HepG2 (cell line): Measurements from ENCODE around the gene RNU6-8. TPM values are rescaled to one million over a fixed set of nuclear protein-coding genes. Genes with fewer than 3 reads are reported as not detected.
A peak's percentile ranks its signal among the peaks of the same experiment; 100 is the strongest.

Source experiments
- ARID2 ChIP-seq: sonication (generic); formaldehyde crosslinking; IDR thresholded peaks from 2 replicates; pipeline ENCODE4 v1.8.1; 2022; ENCODE audit warnings: mild to moderate bottlenecking, missing genetic modification reagents, borderline replicate concordance
- BRD4 ChIP-seq: sonication (generic); formaldehyde crosslinking; IDR thresholded peaks from 2 replicates; pipeline ENCODE4 v1.4.0; 2020; ENCODE audit warnings: missing genetic modification reagents
- FOXA3 ChIP-seq: IDR thresholded peaks from 2 replicates; pipeline ENCODE4 v1.6.1; 2016; ENCODE audit warnings: missing genetic modification reagents, missing compliant biosample characterization
- IRF1 ChIP-seq: sonication (generic); formaldehyde crosslinking; IDR thresholded peaks from 2 replicates; pipeline ENCODE4 v1.4.0; 2020; ENCODE audit warnings: low read depth, mild to moderate bottlenecking, missing genetic modification reagents
- KLF11 ChIP-seq: IDR thresholded peaks from 2 replicates; pipeline ENCODE4 v1.6.1; 2016; ENCODE audit warnings: missing compliant biosample characterization
- KLF12 ChIP-seq: sonication (generic); formaldehyde crosslinking; IDR thresholded peaks from 2 replicates; pipeline ENCODE4 v1.4.0; 2020; ENCODE audit warnings: missing genetic modification reagents, borderline replicate concordance
- MAF1 ChIP-seq: sonication (generic); formaldehyde crosslinking; IDR thresholded peaks from 2 replicates; pipeline ENCODE4 v1.5.0; 2020; ENCODE audit warnings: missing genetic modification reagents, borderline replicate concordance
- MIER3 ChIP-seq: IDR thresholded peaks from 2 replicates; pipeline ENCODE4 v1.6.1; 2016; ENCODE audit warnings: missing compliant biosample characterization, borderline replicate concordance
- NCOA2 ChIP-seq: sonication (generic); formaldehyde crosslinking; IDR thresholded peaks from 2 replicates; pipeline ENCODE4 v1.8.0; 2022; ENCODE audit warnings: inconsistent platforms
- NCOR1 ChIP-seq: fragments of 200-600 bp; sonication (generic); IDR thresholded peaks from 2 replicates; pipeline ENCODE4 v1.7.0; 2017; ENCODE audit warnings: antibody characterized with exemption, low read length, borderline replicate concordance
- PAWR ChIP-seq: sonication (generic); formaldehyde crosslinking; IDR thresholded peaks from 2 replicates; pipeline ENCODE4 v1.4.0; 2020; ENCODE audit warnings: missing genetic modification reagents, mild to moderate bottlenecking, borderline replicate concordance
- SP4 ChIP-seq: sonication (generic); formaldehyde crosslinking; IDR thresholded peaks from 2 replicates; pipeline ENCODE4 v1.8.1; 2023; ENCODE audit warnings: mild to moderate bottlenecking, missing genetic modification reagents
- SRY ChIP-seq: sonication (generic); formaldehyde crosslinking; IDR thresholded peaks from 2 replicates; pipeline ENCODE4 v1.8.0; 2022; ENCODE audit warnings: mild to moderate bottlenecking, missing genetic modification reagents
- TARDBP ChIP-seq: sonication (generic); formaldehyde crosslinking; IDR thresholded peaks from 2 replicates; pipeline ENCODE4 v1.8.0; 2022; ENCODE audit warnings: mild to moderate bottlenecking, missing genetic modification reagents
- YY1 ChIP-seq: IDR thresholded peaks from 2 replicates; pipeline ENCODE4 v1.6.1; 2011; ENCODE audit warnings: low read length, low read depth, moderate library complexity, mild to moderate bottlenecking; ENCODE audit not compliant: insufficient read depth, insufficient replicate concordance
- ZBTB20 ChIP-seq: sonication (generic); formaldehyde crosslinking; IDR thresholded peaks from 2 replicates; pipeline ENCODE4 v1.8.1; 2023; ENCODE audit warnings: missing genetic modification reagents, low read depth, mild to moderate bottlenecking, borderline replicate concordance
- ZBTB7A ChIP-seq: sonication (generic); formaldehyde crosslinking; IDR thresholded peaks from 2 replicates; pipeline ENCODE4 v1.8.0; 2022; ENCODE audit warnings: mild to moderate bottlenecking, missing genetic modification reagents
- ZNF232 ChIP-seq: sonication (generic); formaldehyde crosslinking; IDR thresholded peaks from 2 replicates; pipeline ENCODE4 v1.4.0; 2020; ENCODE audit warnings: missing genetic modification reagents, borderline replicate concordance
- ZNF30 ChIP-seq: sonication (generic); formaldehyde crosslinking; IDR thresholded peaks from 2 replicates; pipeline ENCODE4 v1.5.0; 2020; ENCODE audit warnings: mild to moderate bottlenecking, missing genetic modification reagents
- ZNF343 ChIP-seq: sonication (generic); formaldehyde crosslinking; IDR thresholded peaks from 2 replicates; pipeline ENCODE4 v1.4.0; 2020; ENCODE audit warnings: mild to moderate bottlenecking, missing genetic modification reagents
- ZNF382 ChIP-seq: sonication (generic); formaldehyde crosslinking; IDR thresholded peaks from 2 replicates; pipeline ENCODE4 v1.5.0; 2020; ENCODE audit warnings: missing genetic modification reagents, mild to moderate bottlenecking, borderline replicate concordance
- ZNF543 ChIP-seq: sonication (generic); formaldehyde crosslinking; IDR thresholded peaks from 2 replicates; pipeline ENCODE4 v1.4.0; 2020; ENCODE audit warnings: mild to moderate bottlenecking, missing genetic modification reagents
- ZNF614 ChIP-seq: IDR thresholded peaks from 2 replicates; pipeline ENCODE4 v1.6.1; 2018; ENCODE audit warnings: missing biosample characterization, missing genetic modification reagents, inconsistent platforms, borderline replicate concordance
- ZNF644 ChIP-seq: IDR thresholded peaks from 2 replicates; pipeline ENCODE4 v1.6.1; 2016; ENCODE audit warnings: low read depth
- polyA plus RNA-seq, 8 experiments: library from polyadenylated mRNA; depleted of rRNA in 3 of 8; stranded (reverse) in 7 of 8; unstranded in 1 of 8; fragments of >200 nt; fragmentation: Illumina TruSeq in 4 of 8; extraction: Trizol in 4 of 8; gene quantifications; 2 replicates each; pipeline versions ENCODE4 v1.2.1 to v1.2.3, GENCODE V29; 2011 to 2016; ENCODE audit warnings: low read depth in 4 of 8, missing spikeins in 1 of 8, mixed read lengths in 1 of 8; ENCODE audit not compliant: insufficient read depth in 1 of 8
- total RNA-seq, 5 experiments: library from RNA; depleted of rRNA; stranded (reverse); fragments of >200 nt; fragmentation: Illumina TruSeq; extraction: Trizol; gene quantifications; 2 replicates each; pipeline ENCODE4 v1.2.3, GENCODE V29; 2016; ENCODE audit warnings: low read depth in 1 of 5
- TF ChIP-seq, protein P1 (sequence below): sonication (generic); formaldehyde crosslinking; IDR thresholded peaks from 2 replicates; pipeline ENCODE4 v1.5.1; 2020; ENCODE audit warnings: missing genetic modification reagents, mild to moderate bottlenecking, borderline replicate concordance
- TF ChIP-seq, protein P2 (sequence below): sonication (generic); formaldehyde crosslinking; IDR thresholded peaks from 2 replicates; pipeline ENCODE4 v1.5.0; 2020; ENCODE audit warnings: missing genetic modification reagents
- TF ChIP-seq, protein P3 (sequence below): sonication (generic); formaldehyde crosslinking; IDR thresholded peaks from 2 replicates; pipeline ENCODE4 v1.5.0; 2020; ENCODE audit warnings: missing genetic modification reagents

Gene RNU6-8
- total and polyA plus RNA-seq, 2 of the 13 experiments (the other 11 are each of a cell fraction or from before 2014, with no cell fraction given) = under 0.01 TPM; not detected in 1

DNA sequence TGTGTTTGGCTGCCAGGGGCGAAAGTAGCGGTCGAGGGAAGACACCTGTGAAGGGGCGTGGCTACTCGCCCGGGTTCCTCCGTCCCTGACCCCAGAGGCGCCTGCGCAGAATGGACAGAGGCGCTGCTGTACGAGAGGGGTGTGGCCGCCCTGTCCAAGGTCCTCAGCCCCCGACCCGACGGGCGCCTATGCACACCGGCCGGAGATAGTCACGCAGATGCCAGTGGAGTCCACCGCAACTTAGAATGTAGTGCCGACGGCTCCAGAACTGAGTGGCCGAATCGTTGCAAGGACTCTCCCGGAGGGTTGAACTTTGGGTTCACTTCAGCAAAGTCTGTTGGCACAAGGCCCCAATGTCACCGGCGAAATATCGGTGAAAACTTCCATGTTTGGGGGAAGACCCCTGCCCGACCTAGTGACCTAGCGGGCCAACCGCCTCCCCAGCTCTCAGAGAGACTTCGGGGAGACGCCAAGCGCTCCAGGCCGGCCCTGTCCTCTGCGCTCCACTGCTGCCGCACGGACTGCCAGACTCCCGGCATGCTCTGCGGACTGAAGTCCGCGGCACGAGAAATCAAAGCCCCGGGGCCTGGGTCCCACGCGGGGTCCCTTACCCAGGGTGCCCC lies 1.8 kb downstream of the RNU6-8 start (continued):
- TF ChIP-seq IRF1 (peak; percentile 89), TARDBP (CRISPR knock-in tag) (peak; percentile 68), BRD4 (CRISPR knock-in tag) (peak; percentile 97), KLF11 (0 out of 2 replicates have a peak, but pooled peaks have one; percentile 39), MIER3 (CRISPR knock-in tag) (peak; percentile 93), ZNF614 (CRISPR knock-in tag) (peak; percentile 75), YY1 (peak; percentile 78), MAF1 (CRISPR knock-in tag) (peak; percentile 91), KLF12 (CRISPR knock-in tag) (peak; percentile 99), ZNF382 (no peak), PAWR (CRISPR knock-in tag) (no peak; the same call in 1 of the 2 replicates), ZBTB7A (CRISPR knock-in tag) (peak; percentile 90), FOXA3 (CRISPR knock-in tag) (peak; percentile 67), ZNF644 (peak; percentile 38), ZNF543 (CRISPR knock-in tag) (peak; percentile 98), NCOR1 (peak; percentile 97; the same call in 1 of the 2 replicates), ZNF30 (CRISPR knock-in tag) (no peak; the same call in none of the 2 replicates), SRY (CRISPR knock-in tag) (peak; percentile 96), ZBTB20 (CRISPR knock-in tag) (peak; percentile 98), NCOA2 (CRISPR knock-in tag) (peak; percentile 83), ZNF232 (CRISPR knock-in tag) (peak; percentile 97), ZNF343 (CRISPR knock-in tag) (peak; percentile 98), ARID2 (CRISPR knock-in tag) (peak; percentile 58; the same call in 1 of the 2 replicates), SP4 (CRISPR knock-in tag) (peak; percentile 82)
- TF ChIP-seq, protein P1, sequence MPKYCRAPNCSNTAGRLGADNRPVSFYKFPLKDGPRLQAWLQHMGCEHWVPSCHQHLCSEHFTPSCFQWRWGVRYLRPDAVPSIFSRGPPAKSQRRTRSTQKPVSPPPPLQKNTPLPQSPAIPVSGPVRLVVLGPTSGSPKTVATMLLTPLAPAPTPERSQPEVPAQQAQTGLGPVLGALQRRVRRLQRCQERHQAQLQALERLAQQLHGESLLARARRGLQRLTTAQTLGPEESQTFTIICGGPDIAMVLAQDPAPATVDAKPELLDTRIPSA (CRISPR knock-in tag) = peak; percentile 99
- TF ChIP-seq, protein P2, sequence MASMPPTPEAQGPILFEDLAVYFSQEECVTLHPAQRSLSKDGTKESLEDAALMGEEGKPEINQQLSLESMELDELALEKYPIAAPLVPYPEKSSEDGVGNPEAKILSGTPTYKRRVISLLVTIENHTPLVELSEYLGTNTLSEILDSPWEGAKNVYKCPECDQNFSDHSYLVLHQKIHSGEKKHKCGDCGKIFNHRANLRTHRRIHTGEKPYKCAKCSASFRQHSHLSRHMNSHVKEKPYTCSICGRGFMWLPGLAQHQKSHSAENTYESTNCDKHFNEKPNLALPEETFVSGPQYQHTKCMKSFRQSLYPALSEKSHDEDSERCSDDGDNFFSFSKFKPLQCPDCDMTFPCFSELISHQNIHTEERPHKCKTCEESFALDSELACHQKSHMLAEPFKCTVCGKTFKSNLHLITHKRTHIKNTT (CRISPR knock-in tag) = no peak
- TF ChIP-seq, protein P3, sequence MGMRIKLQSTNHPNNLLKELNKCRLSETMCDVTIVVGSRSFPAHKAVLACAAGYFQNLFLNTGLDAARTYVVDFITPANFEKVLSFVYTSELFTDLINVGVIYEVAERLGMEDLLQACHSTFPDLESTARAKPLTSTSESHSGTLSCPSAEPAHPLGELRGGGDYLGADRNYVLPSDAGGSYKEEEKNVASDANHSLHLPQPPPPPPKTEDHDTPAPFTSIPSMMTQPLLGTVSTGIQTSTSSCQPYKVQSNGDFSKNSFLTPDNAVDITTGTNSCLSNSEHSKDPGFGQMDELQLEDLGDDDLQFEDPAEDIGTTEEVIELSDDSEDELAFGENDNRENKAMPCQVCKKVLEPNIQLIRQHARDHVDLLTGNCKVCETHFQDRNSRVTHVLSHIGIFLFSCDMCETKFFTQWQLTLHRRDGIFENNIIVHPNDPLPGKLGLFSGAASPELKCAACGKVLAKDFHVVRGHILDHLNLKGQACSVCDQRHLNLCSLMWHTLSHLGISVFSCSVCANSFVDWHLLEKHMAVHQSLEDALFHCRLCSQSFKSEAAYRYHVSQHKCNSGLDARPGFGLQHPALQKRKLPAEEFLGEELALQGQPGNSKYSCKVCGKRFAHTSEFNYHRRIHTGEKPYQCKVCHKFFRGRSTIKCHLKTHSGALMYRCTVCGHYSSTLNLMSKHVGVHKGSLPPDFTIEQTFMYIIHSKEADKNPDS (CRISPR knock-in tag) = 0 out of 2 replicates have a peak, but pooled peaks have one; percentile 14
